Fibroblast of skin of abdomen (primary cell): Measurements from ENCODE around the gene MT1A.

Source experiments
- DNase-seq: peaks from one replicate; pipeline ENCODE4 v3.0.0-alpha.2; 2013

MT1A gene

GRCh38 chr16:56681939-56682702, 43.7 kb downstream of the MT1A start, which contains the start of gene MT1X:
TSS of gene MT1X (plus strand) at chr16:56682470. CDS start at chr16:56682541, 71 bp downstream.
- peak; percentile 92 for DNase-seq

- no peak for DNase-seq
These were observed 44.4 kb downstream of the MT1A start for GRCh38 chr16:56682703-56683397.

- DNase-seq, result no peak
These were observed 45.1 kb downstream of the MT1A start for GRCh38 chr16:56683424-56684172.

GRCh38 chr16:56684256-56684925, 45.9 kb downstream of the MT1A start:
- no peak for DNase-seq

GRCh38 chr16:56684926-56685590, 46.6 kb downstream of the MT1A start:
- DNase-seq, result no peak

- DNase-seq, result no peak
These were observed 48.3 kb downstream of the MT1A start for GRCh38 chr16:56686758-56687157.

GRCh38 chr16:56688762-56689161, 50.3 kb downstream of the MT1A start:
- DNase-seq, result no peak

GRCh38 chr16:56689171-56689570, 50.7 kb downstream of the MT1A start:
- no peak for DNase-seq
